H1 (cell line): Measurements from ENCODE around the gene CNDP1.

Experiments used
- CTCF ChIP-seq, 3 experiments: IDR thresholded peaks; 1 replicate in 2 of 3; 2 replicates in 1 of 3; pipeline versions ENCODE4 v1.5.1 to v1.6.1; 2011; ENCODE audit warnings: low read length in 3 of 3, mild to moderate bottlenecking in 3 of 3, inconsistent platforms in 2 of 3, low read depth in 1 of 3, moderate library complexity in 1 of 3; ENCODE audit not compliant: insufficient read depth in 1 of 3; ENCODE audit errors: control extremely low read depth in 1 of 3
- TAF1 ChIP-seq: IDR thresholded peaks from 2 replicates; pipeline ENCODE4 v1.6.1; 2011; ENCODE audit warnings: mild to moderate bottlenecking, low read depth, low read length

- no peak for TF ChIP-seq CTCF (IDR thresholded peaks at IDR 0.05; ENCODE audit: control extremely low read depth in 1 of 3, insufficient read depth in 1 of 3, low read depth in 1 of 3, low read length in 3 of 3)
- TF ChIP-seq TAF1, result no peak
Observed at GRCh38 chr18:74558096-74558495, 23.8 kb downstream of the CNDP1 start.
